Measurements from ENCODE around the gene CPNE1. TPM values are rescaled to one million over a fixed set of nuclear protein-coding genes. Genes with fewer than 3 reads are reported as not detected.
"Not testable (repeated sequence)": the region's sequence is repeated elsewhere in the genome, so short reads cannot be mapped to it uniquely, and the experiment has no call there.

Gene CPNE1
- total RNA-seq, 4 donors from 2014 or later = 51.8 to 172 (median 122) TPM

DNA sequence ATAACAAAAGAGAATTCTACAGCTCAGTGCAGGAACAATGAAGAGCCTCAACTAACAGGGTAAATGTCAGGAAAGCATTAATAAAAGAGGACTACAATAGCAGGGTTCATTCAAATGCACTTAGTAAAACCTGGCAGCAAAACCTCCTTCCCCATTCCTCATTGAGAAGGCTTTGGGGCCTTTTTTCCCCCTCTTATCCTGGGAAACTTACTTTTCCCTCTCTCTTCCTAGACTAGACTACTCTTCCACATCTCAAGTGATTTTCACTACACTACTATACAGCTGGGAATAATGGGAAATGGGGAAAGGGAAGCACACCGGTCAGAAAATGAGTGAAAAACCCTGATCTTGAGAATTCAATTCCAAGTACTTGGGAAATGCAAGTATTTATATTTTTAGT, 44.6 kb upstream of the CPNE1 start:
- 86 to 97% methylated on average over 1 of the region's 1 CpG for WGBS, 2 donors
- DNase-seq (ENCODE audit: low spot score in 2 of 2) = no peak
- no peak overlapping the region for H3K4me3 ChIP-seq (ENCODE audit: low read depth, poor library complexity, severe bottlenecking)
- intact Hi-C loops (cut with DNase I; ENCODE audit: low total_unique reads) = no loop called here
- no peak for TF ChIP-seq CTCF (IDR thresholded peaks at IDR 0.05)

DNA sequence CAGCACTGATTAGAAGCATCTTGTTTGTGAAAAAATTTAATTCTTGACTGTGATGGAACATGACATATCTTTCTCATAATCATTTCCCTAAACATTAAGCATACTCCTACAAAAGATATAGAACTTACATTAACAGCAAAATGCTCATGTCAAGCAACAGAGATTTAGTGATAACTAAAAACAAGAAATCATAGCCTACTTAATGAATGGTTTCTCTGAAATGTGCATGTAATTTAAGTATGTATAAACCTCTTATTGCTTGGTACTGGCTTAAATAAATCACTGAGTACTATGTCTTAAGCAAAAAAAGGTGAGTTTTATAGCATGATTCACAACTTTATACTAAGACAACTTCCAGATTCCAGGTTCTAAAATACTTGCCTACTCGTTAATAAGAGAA, 43.8 kb upstream of the CPNE1 start:
- TF ChIP-seq CTCF (IDR thresholded peaks at IDR 0.05) (no peak), POLR2A (IDR thresholded peaks at IDR 0.05) (no peak)
- DNase-seq (ENCODE audit: low spot score in 2 of 2) = no peak
- 59% methylated on average over 1 of the region's 1 CpG for WGBS, 2 donors
- no peak overlapping the region for H3K4me3 ChIP-seq (ENCODE audit: low read depth, poor library complexity, severe bottlenecking)
- intact Hi-C loops (cut with DNase I; ENCODE audit: low total_unique reads) = no loop called here

GRCh38 chr20:35706591-35707529, 42.2 kb upstream of the CPNE1 start:
- DNase-seq (ENCODE audit: low spot score in 2 of 2); intact Hi-C loops (cut with DNase I; ENCODE audit: low total_unique reads); H3K4me3 ChIP-seq (ENCODE audit: low read depth, poor library complexity, severe bottlenecking): not testable (repeated sequence)
- WGBS, 2 donors = 92 to 96% methylated on average over 17 of the region's 17 CpGs

GRCh38 chr20:35705894-35706293, 41.2 kb upstream of the CPNE1 start:
- WGBS, 2 donors = 91 to 92% methylated on average over 11 of the region's 11 CpGs
- H3K4me3 ChIP-seq (ENCODE audit: low read depth, poor library complexity, severe bottlenecking); intact Hi-C loops (cut with DNase I; ENCODE audit: low total_unique reads): not testable (repeated sequence)
- peak in 1 of 2 donors; percentile 50 for DNase-seq (ENCODE audit: low spot score in 2 of 2)

DNA sequence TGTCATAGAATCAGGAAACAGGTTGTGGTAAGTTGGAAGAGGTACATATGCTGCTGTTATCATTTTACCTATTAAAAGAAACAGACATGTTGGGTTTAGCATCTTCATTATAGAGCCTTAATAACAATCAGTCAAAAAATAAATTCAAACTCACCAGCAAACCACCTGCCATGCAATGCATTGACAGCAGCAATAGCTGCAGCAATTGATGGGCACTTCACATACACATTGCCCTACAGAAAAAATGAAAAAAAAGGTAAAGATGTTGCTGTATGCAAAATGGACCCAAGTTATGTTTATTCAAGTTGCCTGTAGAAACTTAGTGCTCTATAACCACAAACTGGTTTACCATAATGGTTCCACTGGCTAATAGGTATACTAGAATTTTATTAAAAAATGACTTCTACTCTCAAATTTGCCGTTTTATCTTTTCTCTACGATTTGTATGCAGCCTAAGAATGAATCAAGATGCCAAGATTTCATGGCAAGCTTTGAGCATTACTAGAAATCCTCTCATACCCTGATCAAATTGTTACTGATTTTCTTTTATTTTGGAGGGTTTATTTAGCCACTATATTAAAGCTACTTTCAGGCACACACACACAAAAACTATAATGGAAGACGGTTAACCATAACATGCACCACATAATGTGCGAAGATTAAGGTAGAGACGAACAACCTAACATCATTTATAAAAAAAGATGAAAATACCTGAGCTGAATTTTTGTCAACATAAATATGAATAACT, 40.0 kb upstream of the CPNE1 start:
- DNase-seq (ENCODE audit: low spot score in 2 of 2) = no peak
- WGBS, 2 donors = 87 to 91% methylated on average over 5 of the region's 5 CpGs
- no peak overlapping the region for H3K4me3 ChIP-seq (ENCODE audit: low read depth, poor library complexity, severe bottlenecking)
- intact Hi-C loops (cut with DNase I; ENCODE audit: low total_unique reads) = no loop called here
- TF ChIP-seq CTCF (IDR thresholded peaks at IDR 0.05) (no peak), POLR2A (IDR thresholded peaks at IDR 0.05) (no peak)

DNA sequence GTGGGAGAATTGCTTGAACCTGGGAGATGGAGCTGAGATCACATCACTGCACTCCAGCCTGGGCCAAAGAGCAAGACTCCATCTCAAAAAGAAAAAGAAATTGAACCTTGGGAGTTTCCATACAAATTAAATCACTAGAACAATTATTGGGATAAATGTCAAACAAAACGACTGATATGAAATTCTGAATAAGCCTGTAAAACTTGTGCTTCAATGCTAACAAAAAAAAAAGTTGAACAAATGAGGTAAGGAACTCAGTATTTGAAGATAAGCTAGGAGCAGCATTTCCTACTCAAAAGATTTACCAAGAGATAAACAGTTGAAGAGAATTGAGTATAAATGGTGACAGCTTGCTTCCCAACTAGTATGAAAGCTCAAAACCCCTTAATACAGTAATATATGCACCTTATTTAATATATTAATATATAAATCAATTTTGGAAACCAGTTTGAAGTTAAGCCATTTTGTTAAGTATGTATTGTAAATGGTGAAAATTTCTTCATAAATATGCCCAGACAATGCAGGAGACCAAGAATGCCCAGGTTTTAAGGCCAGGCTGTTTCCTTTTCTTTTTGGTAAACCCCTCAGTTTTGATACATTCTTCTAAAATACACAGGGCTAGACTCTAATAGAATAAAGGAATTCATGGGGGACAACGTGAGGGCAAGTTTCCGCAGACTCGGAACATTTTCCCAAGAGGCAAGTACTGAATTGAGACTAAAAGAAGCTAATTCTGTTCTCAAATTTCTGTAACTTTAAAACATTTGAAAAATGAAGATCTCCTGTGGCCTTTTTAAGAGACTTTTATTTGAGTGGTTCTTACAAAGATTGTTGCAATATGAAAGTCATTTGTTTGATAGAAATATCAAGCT, 38.4 kb upstream of the CPNE1 start:
- intact Hi-C loops (cut with DNase I; ENCODE audit: low total_unique reads) = no loop called here
- no peak for TF ChIP-seq POLR2A (IDR thresholded peaks at IDR 0.05)
- TF ChIP-seq CTCF (IDR thresholded peaks at IDR 0.05) = no peak
- WGBS, 2 donors = 67% methylated on average over 4 of the region's 4 CpGs
- no peak for DNase-seq (ENCODE audit: low spot score in 2 of 2)
- no peak overlapping the region for H3K4me3 ChIP-seq (ENCODE audit: low read depth, poor library complexity, severe bottlenecking)

Data from lower leg skin (tissue), 4 donors.